Spleen (tissue), 7 donors: ENCODE results near the gene DNAJC1.

Source experiments
- POLR2A ChIP-seq, 3 donors: fragments of 450-650 bp; IDR thresholded peaks; one replicate each; pipeline ENCODE4 v1.5.1; 2017; ENCODE audit warnings: antibody characterized with exemption in 3 of 3, mild to moderate bottlenecking in 1 of 3
- POLR2AphosphoS5 ChIP-seq, 3 donors: sonication (generic); formaldehyde crosslinking; IDR thresholded peaks; one replicate each; pipeline ENCODE4 v1.5.1; 2017; ENCODE audit warnings: antibody characterized with exemption in 3 of 3
- TF ChIP-seq, protein P1 (sequence below), 11 experiments: fragments of 200-600 bp in 7 of 11; fragments of 450-650 bp in 4 of 11; sonication (generic) in 4 of 11; IDR thresholded peaks in 8 of 11; conservative IDR thresholded peaks in 3 of 11; 1 replicate in 7 of 11; 2 replicates in 4 of 11; pipeline versions ENCODE4 v1.4.0 to v1.8.0; 2016 to 2021; ENCODE audit warnings: antibody characterized with exemption in 11 of 11, inconsistent platforms in 4 of 11, mild to moderate bottlenecking in 1 of 11
- donor health status: DM: no; HTN: no; CAD: no; lungs with moderate emphysema.
- donor health status: DM: no; HTN: no; CAD: no.
- donor health status: DM: no; HTN: no; CAD: no.

DNA sequence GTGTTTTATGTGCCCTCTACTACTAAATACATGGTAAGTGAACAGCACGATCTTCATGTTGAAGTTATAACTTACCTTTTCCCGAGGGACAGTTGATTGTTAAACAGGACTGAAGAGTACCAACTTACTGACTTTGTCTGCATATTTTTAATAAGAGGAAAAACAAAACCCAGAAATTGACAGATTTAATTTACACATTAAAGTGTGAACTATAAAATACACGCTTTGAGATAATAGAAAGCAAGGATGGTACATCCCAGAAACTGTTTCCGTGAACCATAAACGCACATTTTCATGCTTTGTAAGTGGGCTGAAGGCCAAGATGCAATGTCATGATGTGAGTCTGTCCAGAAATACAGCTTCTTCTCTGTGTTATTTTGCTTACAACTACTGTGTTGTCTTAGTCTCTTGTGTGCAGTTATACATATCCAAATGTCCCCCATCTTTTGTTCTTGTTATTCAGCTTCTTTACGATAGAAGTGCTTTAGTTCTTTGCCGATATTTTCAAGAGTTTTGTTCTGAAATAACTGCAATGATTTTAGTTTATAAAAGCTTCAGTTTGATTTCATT is 279.4 kb downstream of the DNAJC1 start:
- TF ChIP-seq, protein P1, sequence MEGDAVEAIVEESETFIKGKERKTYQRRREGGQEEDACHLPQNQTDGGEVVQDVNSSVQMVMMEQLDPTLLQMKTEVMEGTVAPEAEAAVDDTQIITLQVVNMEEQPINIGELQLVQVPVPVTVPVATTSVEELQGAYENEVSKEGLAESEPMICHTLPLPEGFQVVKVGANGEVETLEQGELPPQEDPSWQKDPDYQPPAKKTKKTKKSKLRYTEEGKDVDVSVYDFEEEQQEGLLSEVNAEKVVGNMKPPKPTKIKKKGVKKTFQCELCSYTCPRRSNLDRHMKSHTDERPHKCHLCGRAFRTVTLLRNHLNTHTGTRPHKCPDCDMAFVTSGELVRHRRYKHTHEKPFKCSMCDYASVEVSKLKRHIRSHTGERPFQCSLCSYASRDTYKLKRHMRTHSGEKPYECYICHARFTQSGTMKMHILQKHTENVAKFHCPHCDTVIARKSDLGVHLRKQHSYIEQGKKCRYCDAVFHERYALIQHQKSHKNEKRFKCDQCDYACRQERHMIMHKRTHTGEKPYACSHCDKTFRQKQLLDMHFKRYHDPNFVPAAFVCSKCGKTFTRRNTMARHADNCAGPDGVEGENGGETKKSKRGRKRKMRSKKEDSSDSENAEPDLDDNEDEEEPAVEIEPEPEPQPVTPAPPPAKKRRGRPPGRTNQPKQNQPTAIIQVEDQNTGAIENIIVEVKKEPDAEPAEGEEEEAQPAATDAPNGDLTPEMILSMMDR (IDR thresholded peaks at IDR 0.05 in 8 of 11, conservative IDR thresholded peaks at IDR 0.05 in 3 of 11), result no peak
- no peak for TF ChIP-seq POLR2A (IDR thresholded peaks at IDR 0.05)
- no peak for TF ChIP-seq POLR2AphosphoS5 (IDR thresholded peaks at IDR 0.05)
